Ovary (tissue), 9 donors: ENCODE results near the gene SLC2A13. TPM values are rescaled to one million over a fixed set of nuclear protein-coding genes. Genes with fewer than 3 reads are reported as not detected.

Experiments used
- DNase-seq, 5 donors: peaks; one replicate each; pipeline ENCODE4 v3.0.0-alpha.2; 2019 to 2020
- H3K27ac ChIP-seq, 2 donors: fragments of 200-600 bp; one replicate each; pipeline versions ENCODE4 v1.5.1 to v1.8.0; 2019 to 2022
- H3K27me3 ChIP-seq: fragments of 200-600 bp; one replicate; pipeline ENCODE4 v1.8.0; 2022
- H3K36me3 ChIP-seq: fragments of 200-600 bp; sonication (generic); one replicate; pipeline ENCODE4 v1.5.1; 2019
- H3K4me1 ChIP-seq: one replicate; pipeline ENCODE4 v1.8.1; 2013; ENCODE audit warnings: mild to moderate bottlenecking, moderate library complexity; ENCODE audit not compliant: insufficient read depth
- H3K4me3 ChIP-seq: fragments of 200-600 bp; sonication (generic); one replicate; pipeline ENCODE4 v1.5.1; 2017
- H3K9me3 ChIP-seq, 2 donors: fragments of 200-600 bp in 1 of 2; sonication (generic) in 1 of 2; one replicate each; pipeline versions ENCODE4 v1.5.1 to v1.8.1; 2013 to 2019; ENCODE audit warnings: mild to moderate bottlenecking in 1 of 2, moderate library complexity in 1 of 2
- CTCF ChIP-seq, 3 donors: fragments of 450-650 bp in 2 of 3; fragments of 200-600 bp in 1 of 3; IDR thresholded peaks; one replicate each; pipeline versions ENCODE4 v1.5.1 to v1.8.0; 2016 to 2022; ENCODE audit warnings: antibody characterized with exemption in 3 of 3, mild to moderate bottlenecking in 1 of 3
- EP300 ChIP-seq: sonication (generic); formaldehyde crosslinking; IDR thresholded peaks from one replicate; pipeline ENCODE4 v1.6.1; 2017; ENCODE audit warnings: antibody characterized with exemption
- POLR2A ChIP-seq: fragments of 450-650 bp; IDR thresholded peaks from one replicate; pipeline ENCODE4 v1.6.1; 2017; ENCODE audit warnings: antibody characterized with exemption, mild to moderate bottlenecking, moderate library complexity
- WGBS, 3 donors: extraction: QIAGEN DNeasy Blood & Tissue Kit in 1 of 3; methylation state at CpG; one replicate each; pipeline versions ENCODE4 v1.1.5 to v1.1.7; 2013 to 2017; 5-methylcytosine and 5-hydroxymethylcytosine counted together
- intact Hi-C, 4 donors: fragments of 100-400 bp; cut with DNase I; formaldehyde crosslinking; loops; one replicate each; pipeline versions ENCODE4 v1.11.0 to v1.15.1; 2022 to 2023
- polyA plus RNA-seq, 2 donors: library from polyadenylated mRNA; stranded (reverse); fragments of 200-250 nt in 1 of 2; fragments of 350-450 nt in 1 of 2; fragmentation: Illumina TruSeq in 1 of 2; extraction: RNeasy Lipid Tissue Mini Kit (QIAGEN cat#74804) in 1 of 2; gene quantifications; one replicate each; pipeline ENCODE4 v1.2.3, GENCODE V29; 2013 to 2014
- total RNA-seq, 7 donors: library from RNA; depleted of rRNA in 2 of 7; stranded (reverse); fragments of >200 nt in 2 of 7; fragmentation: NEBNext Ultra II Directional in 3 of 7; extraction: Animal tissue kit (Norgen Biotek cat#: 25700) in 3 of 7; gene quantifications; one replicate each; pipeline versions ENCODE4 v1.1.0 to v1.2.4, GENCODE V29; 2016 to 2023
- donor health status: DM: no; HTN: no; CAD: no; lungs with moderate emphysema.
- donor health status: DM: no; HTN: no; CAD: no.
- donor health status: Bipolar disorder and iron deficiency.
- donor health status: DM: yes; HTN: yes; CAD: no.
- donor health status: DM: no; HTN: no; CAD: no.
- donor health status: DM: yes; HTN: yes; CAD: no.

The SLC2A13 gene
- total and polyA plus RNA-seq, 9 donors, result 2.3 to 24.3 (median 7.9) TPM

GRCh38 chr12:39780913-39781446, 324.9 kb downstream of the SLC2A13 start:
- intact Hi-C loops, result no loop called here
- H3K27ac ChIP-seq, result no peak overlapping the region

GRCh38 chr12:39780411-39780912, 325.4 kb downstream of the SLC2A13 start:
- intact Hi-C loops, result no loop called here
- no peak for DNase-seq
- H3K9me3 ChIP-seq, result no peaks in the 10 kb centered on the region
- H3K4me3 ChIP-seq, result no peak overlapping the region
- no peak overlapping the region for H3K27ac ChIP-seq
- H3K4me1 ChIP-seq, result no peaks in the 10 kb centered on the region
- no peaks in the 10 kb centered on the region for H3K36me3 ChIP-seq
- TF ChIP-seq POLR2A (no peak), CTCF (IDR thresholded peaks at IDR 0.05) (no peak), EP300 (no peak)
- no peaks in the 10 kb centered on the region for H3K27me3 ChIP-seq
- WGBS, 3 donors, result 68 to 80% (median 77%) methylated on average over 2 of the region's 2 CpGs

More at GRCh38 chr12:39780913-39781446, 324.9 kb downstream of the SLC2A13 start:
- Histone ChIP-seq H3K4me3 (no peak overlapping the region), H3K27me3 (no peaks in the 10 kb centered on the region), H3K36me3 (no peaks in the 10 kb centered on the region), H3K9me3 (no peaks in the 10 kb centered on the region), H3K4me1 (no peaks in the 10 kb centered on the region)
- DNase-seq, result no peak
- WGBS, 3 donors, result 60 to 70% (median 62%) methylated on average over 4 of the region's 4 CpGs
- TF ChIP-seq POLR2A (no peak), EP300 (no peak), CTCF (IDR thresholded peaks at IDR 0.05) (no peak)

GRCh38 chr12:39779768-39780340, 326.0 kb downstream of the SLC2A13 start:
- no peaks in the 10 kb centered on the region for H3K4me1 ChIP-seq
- no peak overlapping the region for H3K4me3 ChIP-seq
- TF ChIP-seq POLR2A (no peak), EP300 (no peak), CTCF (IDR thresholded peaks at IDR 0.05) (no peak)
- no peaks in the 10 kb centered on the region for H3K9me3 ChIP-seq
- no peaks in the 10 kb centered on the region for H3K36me3 ChIP-seq
- 68 to 73% (median 68%) methylated on average over 5 of the region's 5 CpGs for WGBS, 3 donors
- no peak for DNase-seq
- no peak overlapping the region for H3K27ac ChIP-seq
- no peaks in the 10 kb centered on the region for H3K27me3 ChIP-seq
- intact Hi-C loops, result no loop called here

- intact Hi-C loops, result no loop called here
- Histone ChIP-seq H3K9me3 (no peaks in the 10 kb centered on the region), H3K27ac (no peak overlapping the region), H3K27me3 (no peaks in the 10 kb centered on the region), H3K4me1 (peaks cover 3% of the 10 kb centered on the region), H3K36me3 (no peaks in the 10 kb centered on the region), H3K4me3 (no peak overlapping the region)
- DNase-seq, result no peak
- 89 to 93% (median 93%) methylated on average over 11 of the region's 11 CpGs for WGBS, 3 donors
- TF ChIP-seq CTCF (IDR thresholded peaks at IDR 0.05) (no peak), POLR2A (no peak), EP300 (no peak)
Measured at GRCh38 chr12:39777465-39777864, 328.4 kb downstream of the SLC2A13 start.
